ENCODE measurements around the gene LDB1. TPM values are rescaled to one million over a fixed set of nuclear protein-coding genes. Genes with fewer than 3 reads are reported as not detected.

Gene LDB1
- total RNA-seq, 3 donors from 2014 or later = 55.7 to 59.6 (median 56.2) TPM

- H3K4me3 Mint-ChIP-seq = no peak overlapping the region
Observed at GRCh38 chr10:102111276-102111675, 8.9 kb downstream of the LDB1 start.

GRCh38 chr10:102109166-102110116 lies 10.7 kb downstream of the LDB1 start:
- H3K9me3 Mint-ChIP-seq = no peaks in the 10 kb centered on the region
- ATAC-seq (no peak), DNase-seq (no peak)
- peaks cover 28% of the 10 kb centered on the region for H3K4me1 Mint-ChIP-seq (ENCODE audit: low read depth)
- peaks cover 30% of the 10 kb centered on the region for H3K36me3 Mint-ChIP-seq (ENCODE audit: insufficient read depth)
- no peaks in the 10 kb centered on the region for H3K27me3 Mint-ChIP-seq (ENCODE audit: low read depth)
- H3K4me3 Mint-ChIP-seq = no peak overlapping the region

More at GRCh38 chr10:102111276-102111675, 8.9 kb downstream of the LDB1 start:
- ATAC-seq (no peak), DNase-seq (no peak)
- H3K4me1 Mint-ChIP-seq (ENCODE audit: low read depth) = peaks cover 30% of the 10 kb centered on the region
- H3K36me3 Mint-ChIP-seq (ENCODE audit: insufficient read depth) = peaks cover 23% of the 10 kb centered on the region
- no peaks in the 10 kb centered on the region for H3K9me3 Mint-ChIP-seq
- no peaks in the 10 kb centered on the region for H3K27me3 Mint-ChIP-seq (ENCODE audit: low read depth)

- Mint-ChIP-seq H3K4me3 (no peak overlapping the region), H3K9me3 (no peaks in the 10 kb centered on the region), H3K36me3 (ENCODE audit: insufficient read depth) (peaks cover 33% of the 10 kb centered on the region), H3K4me1 (ENCODE audit: low read depth) (peaks cover 16% of the 10 kb centered on the region), H3K27me3 (ENCODE audit: low read depth) (no peaks in the 10 kb centered on the region)
- DNase-seq (no peak), ATAC-seq (no peak)
Observed at GRCh38 chr10:102106998-102107397, 13.2 kb downstream of the LDB1 start.

DNA sequence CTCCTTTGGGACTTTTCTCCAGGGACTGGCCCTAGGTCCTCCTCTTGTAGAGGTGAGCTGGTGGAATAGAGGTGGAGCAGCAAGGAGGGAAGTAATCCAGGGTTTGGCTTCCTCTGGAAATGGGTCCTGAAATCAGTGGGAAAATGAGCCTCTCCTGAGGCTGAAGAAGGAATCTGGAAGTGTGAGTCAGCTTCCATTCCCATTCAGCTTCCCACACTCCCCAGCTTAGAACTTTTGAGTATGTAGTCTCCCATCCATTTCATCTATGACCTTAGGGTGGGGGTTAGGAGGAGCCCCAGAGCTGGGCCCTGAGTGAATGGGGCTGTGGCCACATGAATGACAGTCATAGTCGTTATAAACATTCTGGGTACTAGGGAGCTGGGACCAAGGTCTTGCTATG lies 17.7 kb downstream of the LDB1 start:
- H3K27me3 Mint-ChIP-seq (ENCODE audit: low read depth) = no peaks in the 10 kb centered on the region
- H3K4me1 Mint-ChIP-seq (ENCODE audit: low read depth) = peaks cover 14% of the 10 kb centered on the region
- no peaks in the 10 kb centered on the region for H3K9me3 Mint-ChIP-seq
- H3K4me3 Mint-ChIP-seq = no peak overlapping the region
- DNase-seq (no peak), ATAC-seq (no peak)
- peaks cover 15% of the 10 kb centered on the region for H3K36me3 Mint-ChIP-seq (ENCODE audit: insufficient read depth)

DNA sequence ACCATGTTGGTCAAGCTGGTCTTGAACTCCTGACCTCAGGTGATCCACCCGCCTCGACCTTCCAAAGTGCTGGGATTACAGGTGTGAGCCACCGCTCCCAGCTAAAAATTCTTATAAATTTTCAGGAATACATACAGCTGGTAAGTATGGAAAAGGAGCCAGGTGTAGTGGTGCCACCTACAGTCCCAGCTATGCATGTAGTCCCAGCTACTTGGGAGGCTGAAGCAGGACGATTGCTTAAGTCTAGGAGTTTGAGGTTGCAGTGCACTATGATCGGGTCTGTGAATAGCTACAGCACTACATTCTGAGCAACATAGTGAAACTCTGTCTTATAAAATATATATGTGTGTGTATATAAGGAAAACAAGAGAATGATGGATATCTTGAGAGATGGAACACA lies 19.0 kb downstream of the LDB1 start:
- ATAC-seq = no peak
- no peaks in the 10 kb centered on the region for H3K27me3 Mint-ChIP-seq (ENCODE audit: low read depth)
- H3K4me3 Mint-ChIP-seq = no peak overlapping the region
- no peaks in the 10 kb centered on the region for H3K9me3 Mint-ChIP-seq
- no peak for DNase-seq
- H3K36me3 Mint-ChIP-seq (ENCODE audit: insufficient read depth) = peaks cover 15% of the 10 kb centered on the region
- H3K4me1 Mint-ChIP-seq (ENCODE audit: low read depth) = peaks cover 13% of the 10 kb centered on the region

GRCh38 chr10:102096449-102096848 lies 23.7 kb downstream of the LDB1 start:
- Mint-ChIP-seq H3K36me3 (ENCODE audit: insufficient read depth) (peaks cover 4% of the 10 kb centered on the region), H3K27me3 (ENCODE audit: low read depth) (no peaks in the 10 kb centered on the region)
- no peak for DNase-seq

DNA sequence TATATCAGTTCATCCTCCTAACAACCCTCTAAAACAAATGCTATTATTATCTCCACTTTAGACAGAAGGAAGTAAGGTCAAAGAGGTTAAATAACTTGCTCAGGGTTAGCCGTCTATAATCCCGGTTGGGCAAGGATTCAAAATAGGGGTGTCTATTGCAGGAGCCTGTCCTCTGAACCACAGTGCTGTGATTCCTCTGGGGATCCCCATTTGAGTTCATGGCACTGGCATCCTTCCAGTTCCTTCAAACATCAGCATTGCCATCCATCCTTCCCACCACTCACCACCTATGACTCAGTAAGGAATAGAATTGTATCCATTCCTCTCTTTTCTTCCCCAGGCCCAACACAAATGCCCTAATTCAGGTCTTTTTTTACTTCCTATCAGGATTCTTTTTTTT lies 29.4 kb downstream of the LDB1 start:
- H3K4me3 Mint-ChIP-seq = no peak overlapping the region

More at GRCh38 chr10:102096449-102096848, 23.7 kb downstream of the LDB1 start:
- Mint-ChIP-seq H3K4me1 (ENCODE audit: low read depth) (no peaks in the 10 kb centered on the region), H3K9me3 (no peaks in the 10 kb centered on the region), H3K4me3 (no peak overlapping the region)
- no peak for ATAC-seq

DNA sequence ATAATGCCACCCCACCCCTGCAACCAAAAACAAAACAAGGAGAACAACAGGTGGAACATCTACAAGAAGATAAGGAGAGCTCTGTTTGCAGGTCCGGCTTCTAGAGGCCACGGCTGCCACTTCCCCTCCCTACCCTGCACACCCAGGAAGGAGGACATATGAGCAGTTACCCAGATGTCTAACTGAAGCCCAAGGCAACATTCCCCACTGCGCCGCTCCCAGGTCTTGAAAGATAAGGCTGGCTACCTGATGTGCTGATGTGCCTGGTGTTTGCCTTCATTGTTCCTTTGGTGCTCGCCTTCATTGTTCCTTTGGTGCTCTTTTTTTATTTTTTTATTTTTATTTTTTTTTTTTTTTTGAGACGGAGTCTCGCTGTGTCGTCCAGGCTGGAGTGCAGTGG lies 34.0 kb downstream of the LDB1 start:
- Mint-ChIP-seq H3K4me1 (ENCODE audit: low read depth) (no peaks in the 10 kb centered on the region), H3K9me3 (no peaks in the 10 kb centered on the region), H3K27me3 (ENCODE audit: low read depth) (no peaks in the 10 kb centered on the region), H3K36me3 (ENCODE audit: insufficient read depth) (peaks cover 5% of the 10 kb centered on the region), H3K4me3 (no peak overlapping the region)
- ATAC-seq = no peak
- no peak for DNase-seq

More for the DNA sequence above, 29.4 kb downstream of the LDB1 start:
- no peak for DNase-seq
- peaks cover 4% of the 10 kb centered on the region for H3K36me3 Mint-ChIP-seq (ENCODE audit: insufficient read depth)
- H3K27me3 Mint-ChIP-seq (ENCODE audit: low read depth) = no peaks in the 10 kb centered on the region
- H3K4me1 Mint-ChIP-seq (ENCODE audit: low read depth) = no peaks in the 10 kb centered on the region
- no peaks in the 10 kb centered on the region for H3K9me3 Mint-ChIP-seq
- no peak for ATAC-seq

DNA sequence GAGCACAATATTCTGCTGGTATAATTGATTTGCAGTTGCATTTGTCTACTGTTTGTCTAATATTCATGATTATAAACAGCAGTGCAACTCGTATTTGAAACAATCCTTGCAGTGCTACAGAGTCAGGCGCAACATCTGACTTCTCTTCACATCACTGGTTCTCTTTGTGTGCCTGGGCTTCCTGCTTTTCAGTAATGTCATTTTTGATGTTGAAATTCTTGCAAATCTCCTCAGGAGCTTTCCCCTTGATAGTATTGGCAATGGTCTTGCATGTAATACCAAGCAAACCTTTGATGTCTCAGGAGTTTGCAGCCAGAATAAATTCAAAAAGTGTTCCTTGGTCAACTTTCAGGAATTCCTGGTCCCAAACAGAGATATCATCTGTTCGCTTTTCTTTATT lies 34.8 kb downstream of the LDB1 start:
- DNase-seq (no peak), ATAC-seq (no peak)
- H3K36me3 Mint-ChIP-seq (ENCODE audit: insufficient read depth) = peaks cover 3% of the 10 kb centered on the region
- H3K4me1 Mint-ChIP-seq (ENCODE audit: low read depth) = no peaks in the 10 kb centered on the region
- H3K4me3 Mint-ChIP-seq = no peak overlapping the region
- no peaks in the 10 kb centered on the region for H3K9me3 Mint-ChIP-seq
- H3K27me3 Mint-ChIP-seq (ENCODE audit: low read depth) = no peaks in the 10 kb centered on the region

DNA sequence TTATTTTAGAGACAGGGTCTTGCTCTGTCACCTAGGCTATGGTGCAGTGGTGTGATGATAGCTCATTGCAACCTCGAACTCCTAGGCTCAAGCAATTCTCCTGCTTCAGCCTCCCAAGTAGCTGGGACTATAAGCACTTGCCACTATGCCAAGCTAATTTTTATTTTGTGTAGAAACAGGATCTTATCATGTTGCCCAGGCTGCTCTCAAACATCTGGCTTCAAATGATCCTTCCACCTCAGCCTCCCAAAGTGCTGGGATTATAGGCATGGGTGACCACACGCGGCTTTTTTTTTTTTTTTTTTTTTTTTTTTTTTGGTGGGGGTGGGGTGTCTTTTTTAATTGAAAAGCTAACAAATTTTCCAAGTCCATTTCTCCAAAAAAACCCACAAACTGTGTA lies 36.6 kb downstream of the LDB1 start:
- ATAC-seq (no peak), DNase-seq (no peak)
- no peaks in the 10 kb centered on the region for H3K27me3 Mint-ChIP-seq (ENCODE audit: low read depth)
- H3K4me1 Mint-ChIP-seq (ENCODE audit: low read depth) = no peaks in the 10 kb centered on the region
- H3K9me3 Mint-ChIP-seq = no peaks in the 10 kb centered on the region
- peaks cover 3% of the 10 kb centered on the region for H3K36me3 Mint-ChIP-seq (ENCODE audit: insufficient read depth)
- H3K4me3 Mint-ChIP-seq = no peak overlapping the region

DNA sequence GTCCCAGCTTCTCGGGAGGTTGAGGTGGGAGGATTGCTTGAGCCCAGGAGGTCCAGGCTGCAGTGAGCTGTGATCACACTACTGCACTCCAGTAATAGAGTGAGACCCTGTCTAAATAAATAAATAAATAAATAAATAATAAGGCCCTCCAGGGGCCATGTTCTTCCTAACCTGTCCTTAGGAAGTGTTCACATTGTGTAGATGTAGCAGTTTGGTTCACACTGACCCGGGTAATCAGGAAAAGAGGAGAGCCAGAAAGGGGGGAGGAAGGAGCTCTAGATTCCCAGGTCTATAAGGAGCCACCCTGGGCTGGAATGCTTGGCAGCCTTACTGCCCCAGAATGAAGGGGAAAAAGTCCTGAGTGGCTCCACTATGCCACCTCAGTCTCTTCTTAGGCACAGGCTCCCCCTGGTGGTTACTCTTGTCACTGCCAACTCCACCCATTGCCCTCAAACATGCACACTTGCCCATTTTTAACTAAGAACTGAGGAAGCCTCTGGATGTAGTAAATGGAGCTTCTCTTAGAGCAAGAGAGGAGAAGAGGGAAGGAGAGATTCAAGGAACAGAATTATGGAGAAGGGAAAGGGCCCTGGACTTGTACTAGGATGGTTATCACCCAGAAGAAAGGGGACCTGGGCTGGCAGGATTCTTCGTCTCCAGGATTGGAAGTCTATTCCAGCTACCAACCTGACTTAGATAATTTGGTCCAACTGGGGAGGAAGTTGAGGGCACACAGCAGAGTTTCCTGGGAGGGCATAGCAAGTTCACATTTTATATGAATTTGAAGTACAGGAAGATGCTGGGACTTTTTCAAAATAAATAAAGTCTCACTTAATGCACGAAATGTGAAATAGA lies 47.3 kb downstream of the LDB1 start:
- Mint-ChIP-seq H3K27me3 (ENCODE audit: low read depth) (no peaks in the 10 kb centered on the region), H3K36me3 (ENCODE audit: insufficient read depth) (peaks cover 2% of the 10 kb centered on the region), H3K4me1 (ENCODE audit: low read depth) (peaks cover 4% of the 10 kb centered on the region), H3K4me3 (no peak overlapping the region), H3K9me3 (no peaks in the 10 kb centered on the region)
- DNase-seq (peak; percentile 80), ATAC-seq (peak; percentile 90)

- Mint-ChIP-seq H3K36me3 (ENCODE audit: insufficient read depth) (peaks cover 2% of the 10 kb centered on the region), H3K4me3 (no peak overlapping the region), H3K4me1 (ENCODE audit: low read depth) (peaks cover 25% of the 10 kb centered on the region), H3K9me3 (no peaks in the 10 kb centered on the region), H3K27me3 (ENCODE audit: low read depth) (no peaks in the 10 kb centered on the region)
- ATAC-seq (no peak), DNase-seq (no peak)
Observed at GRCh38 chr10:102069071-102069470, 51.1 kb downstream of the LDB1 start.

DNA sequence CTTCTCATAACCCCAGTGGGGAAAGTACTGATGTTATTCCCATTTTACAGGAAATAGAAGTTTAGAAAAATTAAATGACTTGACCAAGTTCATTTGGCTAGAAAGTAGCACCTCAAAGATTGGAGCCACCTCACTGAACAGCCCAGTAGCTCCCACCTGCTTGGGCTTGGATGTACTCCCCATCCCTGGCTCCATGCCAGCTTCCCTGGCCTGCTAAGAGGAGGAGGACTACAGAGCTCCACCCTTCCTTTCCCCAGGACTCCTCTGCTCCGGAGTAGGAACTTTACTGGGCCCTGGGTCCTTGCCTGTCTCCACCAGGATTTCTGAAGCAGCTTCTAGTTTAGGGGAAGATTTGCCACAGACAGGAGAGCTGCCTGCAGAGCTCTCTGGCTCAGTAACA lies 52.0 kb downstream of the LDB1 start:
- H3K4me3 Mint-ChIP-seq = no peak overlapping the region
- peaks cover 27% of the 10 kb centered on the region for H3K4me1 Mint-ChIP-seq (ENCODE audit: low read depth)
- peaks cover 2% of the 10 kb centered on the region for H3K36me3 Mint-ChIP-seq (ENCODE audit: insufficient read depth)
- ATAC-seq (no peak), DNase-seq (no peak)
- H3K9me3 Mint-ChIP-seq = no peaks in the 10 kb centered on the region
- H3K27me3 Mint-ChIP-seq (ENCODE audit: low read depth) = no peaks in the 10 kb centered on the region

DNA sequence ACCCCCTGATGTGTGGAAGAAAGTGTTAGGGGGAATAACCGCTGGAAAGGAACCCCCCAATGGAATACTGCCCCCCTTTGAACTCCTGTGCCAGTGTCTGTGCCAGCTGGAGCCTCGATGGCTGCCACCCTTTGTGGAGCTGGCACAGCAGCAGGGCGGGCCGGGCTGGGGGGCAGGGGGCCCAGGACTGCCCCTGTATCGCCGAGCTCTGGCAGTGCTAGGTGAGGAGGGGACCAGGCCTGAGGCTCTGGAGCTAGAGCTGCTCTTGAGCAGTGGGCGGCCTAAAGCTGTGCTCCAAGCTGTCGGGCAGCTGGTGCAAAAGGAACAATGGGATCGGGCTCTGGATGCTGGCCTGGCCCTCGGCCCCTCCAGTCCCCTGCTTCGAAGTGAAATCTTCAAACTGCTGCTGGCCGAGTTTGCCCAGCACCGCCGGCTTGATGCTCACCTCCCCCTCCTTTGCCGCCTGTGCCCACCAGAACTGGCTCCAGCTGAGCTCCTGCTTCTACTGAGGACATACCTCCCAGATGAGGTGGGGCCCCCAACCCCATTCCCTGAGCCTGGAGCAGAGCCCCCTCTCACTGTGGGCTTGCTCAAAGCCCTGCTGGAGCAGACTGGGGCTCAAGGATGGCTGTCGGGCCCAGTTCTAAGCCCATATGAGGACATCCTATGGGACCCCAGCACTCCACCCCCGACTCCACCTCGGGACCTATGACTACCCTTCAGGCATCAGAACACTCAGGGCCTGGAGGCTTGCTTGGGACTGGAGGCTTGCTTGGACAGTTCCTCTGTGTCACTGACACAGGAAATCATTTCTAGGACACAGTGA lies 52.9 kb downstream of the LDB1 start:
- ATAC-seq (no peak), DNase-seq (no peak)
- no peaks in the 10 kb centered on the region for H3K27me3 Mint-ChIP-seq (ENCODE audit: low read depth)
- peaks cover 2% of the 10 kb centered on the region for H3K36me3 Mint-ChIP-seq (ENCODE audit: insufficient read depth)
- H3K9me3 Mint-ChIP-seq = no peaks in the 10 kb centered on the region
- peak overlapping the region; percentile 60 for H3K4me3 Mint-ChIP-seq
- H3K4me1 Mint-ChIP-seq (ENCODE audit: low read depth) = peaks cover 29% of the 10 kb centered on the region

Measured in activated T-cell treated with anti-CD3 and anti-CD28 coated beads, Interleukin-2, amount 50 U/mL, for 4 hours (primary cell).